B cell (primary cell): Measurements from ENCODE around the gene HMOX1. TPM values are rescaled to one million over a fixed set of nuclear protein-coding genes. Genes with fewer than 3 reads are reported as not detected.

Experiments
- ATAC-seq: fragments of 200-7000 bp; cut with Tn5 transposase; one replicate; pipeline ENCODE4 v1.10.0; 2021; ENCODE audit warnings: low read depth, mild to moderate bottlenecking, moderate number of reproducible peaks, moderate library complexity
- CTCF ChIA-PET: fragments of 350-600 bp; sonication (Branson Sonifier 250); formaldehyde crosslinking; loops from one replicate; lab custom pipeline; 2021; ENCODE audit warnings: antibody characterized with exemption, inconsistent platforms; lab: Charles Lee
- POLR2A ChIA-PET: fragments of 350-600 bp; sonication (Branson Sonifier 250); formaldehyde crosslinking; loops from one replicate; lab custom pipeline; 2021; ENCODE audit warnings: antibody characterized with exemption; lab: Charles Lee
- DNase-seq: peaks from one replicate; pipeline ENCODE4 v3.0.0; 2013
- H2AFZ ChIP-seq: 2 replicates; pipeline ENCODE4 v1.6.1; 2012; ENCODE audit warnings: mild to moderate bottlenecking, low read depth, low read length; ENCODE audit not compliant: insufficient read depth, poor library complexity, severe bottlenecking
- H3K27ac ChIP-seq, 2 donors: 1 replicate in 1 of 2; 2 replicates in 1 of 2; pipeline ENCODE4 v1.5.1; 2012 to 2013; ENCODE audit warnings: low read length in 2 of 2, mild to moderate bottlenecking in 2 of 2, moderate library complexity in 1 of 2
- H3K27me3 ChIP-seq, 4 experiments: fragments of 200-600 bp in 1 of 4; sonication (generic) in 1 of 4; replicated peaks in 1 of 4; 1 replicate in 2 of 4; 2 replicates in 2 of 4; pipeline versions ENCODE4 v1.6.1 to v1.7.0; 2013 to 2016; ENCODE audit warnings: low read length in 3 of 4, mild to moderate bottlenecking in 2 of 4, mixed read lengths in 1 of 4, moderate library complexity in 1 of 4; ENCODE audit not compliant: insufficient read depth in 4 of 4, control insufficient read depth in 3 of 4; ENCODE audit errors: control extremely low read depth in 1 of 4
- H3K36me3 ChIP-seq, 2 experiments: replicated peaks in 1 of 2; 1 replicate in 1 of 2; 2 replicates in 1 of 2; pipeline versions ENCODE4 v1.6.1 to v1.7.1; 2013; ENCODE audit warnings: low read length in 1 of 2; ENCODE audit not compliant: insufficient read depth in 2 of 2, control insufficient read depth in 1 of 2; ENCODE audit errors: control extremely low read depth in 1 of 2, extremely low read depth in 1 of 2
- H3K4me1 ChIP-seq, 2 donors: fragments of 200-600 bp in 1 of 2; sonication (generic) in 1 of 2; 1 replicate in 1 of 2; 2 replicates in 1 of 2; pipeline versions ENCODE4 v1.5.1 to v1.6.1; 2013 to 2017; ENCODE audit warnings: low read length in 2 of 2; ENCODE audit not compliant: control insufficient read depth in 2 of 2, insufficient read depth in 2 of 2
- H3K4me2 ChIP-seq: replicated peaks from 2 replicates; pipeline ENCODE3; 2012; ENCODE audit warnings: mild to moderate bottlenecking, low read depth, low read length; ENCODE audit not compliant: poor library complexity, severe bottlenecking
- H3K4me3 ChIP-seq, 5 experiments: fragments of 200-600 bp in 1 of 5; sonication (generic) in 1 of 5; 1 replicate in 3 of 5; 2 replicates in 2 of 5; pipeline versions ENCODE4 v1.5.1 to v1.7.0; 2011 to 2016; ENCODE audit warnings: low read length in 4 of 5, mild to moderate bottlenecking in 4 of 5, low read depth in 2 of 5, control low read depth in 1 of 5, moderate library complexity in 1 of 5; ENCODE audit not compliant: insufficient read depth in 1 of 5; ENCODE audit errors: control extremely low read depth in 1 of 5, extremely low read depth in 1 of 5
- H3K79me2 ChIP-seq: fragments of 200-600 bp; sonication (generic); one replicate; pipeline ENCODE4 v1.6.0; 2016; ENCODE audit warnings: low read length; ENCODE audit not compliant: control insufficient read depth, insufficient read depth
- H3K9ac ChIP-seq: fragments of 200-600 bp; sonication (generic); 2 replicates; pipeline ENCODE4 v1.6.1; 2017; ENCODE audit warnings: mild to moderate bottlenecking, low read length, moderate library complexity
- H3K9me3 ChIP-seq, 3 donors: one replicate each; pipeline versions ENCODE4 v1.6.1 to v1.7.1; 2013; ENCODE audit warnings: low read length in 2 of 3; ENCODE audit not compliant: control insufficient read depth in 2 of 3, insufficient read depth in 1 of 3; ENCODE audit errors: control extremely low read depth in 1 of 3
- H4K20me1 ChIP-seq: 2 replicates; pipeline ENCODE4 v1.6.0; 2012; ENCODE audit warnings: mild to moderate bottlenecking, low read length; ENCODE audit not compliant: insufficient read depth, control insufficient read depth, poor library complexity, severe bottlenecking
- H3K27ac Mint-ChIP-seq: one replicate; pipeline ENCODE4 v1.8.0; 2021; ENCODE audit warnings: mixed read lengths
- H3K27me3 Mint-ChIP-seq: one replicate; pipeline ENCODE4 v1.8.0; 2021; ENCODE audit warnings: mixed read lengths
- H3K4me1 Mint-ChIP-seq: one replicate; pipeline ENCODE4 v1.8.0; 2021; ENCODE audit warnings: mixed read lengths
- H3K4me3 Mint-ChIP-seq: one replicate; pipeline ENCODE4 v1.8.0; 2021; ENCODE audit warnings: mixed read lengths
- H3K9me3 Mint-ChIP-seq: one replicate; pipeline ENCODE4 v1.8.0; 2022; ENCODE audit warnings: mixed read lengths; ENCODE audit not compliant: insufficient read depth
- CTCF ChIP-seq: fragments of 200-600 bp; IDR thresholded peaks from one replicate; pipeline ENCODE4 v1.8.0; 2022; ENCODE audit warnings: antibody characterized with exemption, mild to moderate bottlenecking
- EZH2 ChIP-seq: IDR thresholded peaks from 2 replicates; pipeline ENCODE4 v1.6.1; 2012; ENCODE audit warnings: borderline replicate concordance, low read depth, mild to moderate bottlenecking, moderate library complexity, low read length; ENCODE audit not compliant: insufficient read depth, poor library complexity, severe bottlenecking
- WGBS: methylation state at CpG from one replicate; pipeline ENCODE4 v1.1.5; 2013; ENCODE audit warnings: missing lambda C conversion rate; ENCODE audit not compliant: insufficient coverage; 5-methylcytosine and 5-hydroxymethylcytosine counted together
- intact Hi-C: fragments of 100-400 bp; cut with micrococcal nuclease; formaldehyde crosslinking; loops from one replicate; pipeline ENCODE4 v1.10.0; 2022
- polyA plus RNA-seq: library from polyadenylated mRNA; depleted of rRNA; stranded (reverse); fragments of >200 nt; gene quantifications from 2 replicates; pipeline ENCODE4 v1.2.3, GENCODE V29; 2012
- total RNA-seq, 2 donors: library from RNA; stranded (reverse); fragments of 120-200 nt in 1 of 2; gene quantifications; 1 replicate in 1 of 2; 2 replicates in 1 of 2; pipeline versions ENCODE4 v1.2.3 to v1.2.4, GENCODE V29; 2013 to 2022

The HMOX1 gene
- total and polyA plus RNA-seq, 2 donors (not counting 1 experiment from before 2014, with no cell fraction given) = 9.4 to 21.9 TPM

GRCh38 chr22:35359380-35360065, 21.4 kb upstream of the HMOX1 start:
- intact Hi-C loops = no loop called here
- POLR2A ChIA-PET = no interaction called here
- WGBS = 92% methylated on average over 5 of the region's 9 CpGs
- H3K79me2 ChIP-seq = no peaks in the 10 kb centered on the region
- Mint-ChIP-seq H3K27me3 (no peaks in the 10 kb centered on the region), H3K27ac (no peak overlapping the region), H3K4me3 (no peak overlapping the region), H3K9me3 (no peaks in the 10 kb centered on the region), H3K4me1 (peaks cover 42% of the 10 kb centered on the region)
- no peak overlapping the region for H3K27ac ChIP-seq
- H3K9ac ChIP-seq = no peak overlapping the region
- no peaks in the 10 kb centered on the region for H4K20me1 ChIP-seq
- H3K36me3 ChIP-seq = no peaks in the 10 kb centered on the region
- no peak overlapping the region for H2AFZ ChIP-seq
- H3K4me1 ChIP-seq = peaks cover 17 to 35% of the 10 kb centered on the region in 2 donors
- H3K27me3 ChIP-seq = no peaks in the 10 kb centered on the region
- no peak overlapping the region for H3K4me2 ChIP-seq
- H3K9me3 ChIP-seq = peaks cover 0 to 21% (median 0%) of the 10 kb centered on the region in 3 donors
- ATAC-seq (no peak), DNase-seq (no peak)
- no peak overlapping the region for H3K4me3 ChIP-seq
- CTCF ChIA-PET = interaction anchor here (1.3 to 13.9 kb wide), 3 partner anchors 9 to 49 kb away, joined by 3 to 311 read pairs (median 10); no protein-coding TSS in a partner anchor
- TF ChIP-seq EZH2 = no peak
- no peak for TF ChIP-seq CTCF

GRCh38 chr22:35361001-35361558, 19.8 kb upstream of the HMOX1 start:
- H3K79me2 ChIP-seq = no peaks in the 10 kb centered on the region
- no peaks in the 10 kb centered on the region for H3K27me3 ChIP-seq
- no peak overlapping the region for H3K4me3 ChIP-seq
- DNase-seq (no peak), ATAC-seq (no peak)
- no peak overlapping the region for H2AFZ ChIP-seq
- H3K9ac ChIP-seq = no peak overlapping the region
- Mint-ChIP-seq H3K27ac (peak overlapping the region; percentile 59), H3K9me3 (no peaks in the 10 kb centered on the region), H3K4me1 (peaks cover 38% of the 10 kb centered on the region), H3K4me3 (no peak overlapping the region), H3K27me3 (no peaks in the 10 kb centered on the region)
- no peak overlapping the region for H3K27ac ChIP-seq
- peaks cover 16 to 31% of the 10 kb centered on the region in 2 donors for H3K4me1 ChIP-seq
- no peaks in the 10 kb centered on the region for H4K20me1 ChIP-seq
- no peak overlapping the region for H3K4me2 ChIP-seq
- TF ChIP-seq EZH2 (no peak), CTCF (no peak)
- intact Hi-C loops = no loop called here
- POLR2A ChIA-PET = no interaction called here
- 58% methylated on average over 2 of the region's 6 CpGs for WGBS
- CTCF ChIA-PET = interaction anchor here (0.7 to 13.9 kb wide), 3 partner anchors 10 to 48 kb away, joined by 3 to 311 read pairs (median 3); no protein-coding TSS in a partner anchor
- peaks cover 0 to 17% (median 0%) of the 10 kb centered on the region in 3 donors for H3K9me3 ChIP-seq
- H3K36me3 ChIP-seq = no peaks in the 10 kb centered on the region
